K562 (cell line): Measurements from ENCODE around the gene ETV3. TPM values are rescaled to one million over a fixed set of nuclear protein-coding genes. Genes with fewer than 3 reads are reported as not detected.

ENCODE experiments used
- ATAC-seq: fragments of 200-7000 bp; cut with Tn5 transposase; 3 replicates; pipeline ENCODE4 v1.9.1; 2020; ENCODE audit warnings: moderate library complexity
- BruUV-seq: library from RNA; stranded (reverse); fragments of 400-500 nt; replicated peaks from 2 replicates; lab custom pipeline; 2021; lab: Mats Ljungman, UMichigan
- CTCF ChIA-PET: fragments of 300-600 bp; formaldehyde crosslinking; extraction: SDS; loops from one replicate; lab custom pipeline; 2021; ENCODE audit warnings: low intra/inter-chr PET ratio; lab: Yijun Ruan, JAX
- POLR2A ChIA-PET: fragments of 300-600, 350-650 bp; sonication (Branson Sonifier 250); formaldehyde crosslinking; extraction: SDS; loops from one replicate; lab custom pipeline; 2021; ENCODE audit warnings: antibody characterized with exemption, inconsistent platforms; lab: Yijun Ruan, JAX
- DNase-seq, 4 experiments: peaks; one replicate each; pipeline versions ENCODE4 v3.0.0 to v3.0.0-alpha.2; 2011 to 2018; ENCODE audit warnings: low spot score in 3 of 4, mixed read lengths in 3 of 4; ENCODE audit errors: extremely low read depth in 1 of 4
- FAIRE-seq: peaks from 2 replicates; lab custom pipeline; 2011; peaks lifted over from hg19 to GRCh38; lab: Jason Lieb, UNC
- H2AFZ ChIP-seq: 2 replicates; pipeline ENCODE4 v1.6.0; 2011; ENCODE audit warnings: low read depth, low read length, control low read depth, inconsistent platforms
- H3K27ac ChIP-seq: fragments of 200-600 bp; 3 replicates; pipeline ENCODE4 v1.8.0; 2011; ENCODE audit warnings: low read depth, mild to moderate bottlenecking, control low read depth, inconsistent platforms, low read length, moderate library complexity, mixed read lengths; ENCODE audit errors: extremely low read depth
- H3K27me3 ChIP-seq, 2 experiments: fragments of 300-600 bp in 1 of 2; 2 replicates in 1 of 2; 3 replicates in 1 of 2; pipeline versions ENCODE4 v1.6.0 to v1.8.0; 2011; ENCODE audit warnings: inconsistent platforms in 2 of 2, low read length in 2 of 2, mild to moderate bottlenecking in 1 of 2, mixed read lengths in 1 of 2, moderate library complexity in 1 of 2; ENCODE audit not compliant: control insufficient read depth in 2 of 2, insufficient read depth in 2 of 2
- H3K36me3 ChIP-seq: fragments of 300-600 bp; 3 replicates; pipeline ENCODE4 v1.8.0; 2011; ENCODE audit warnings: mild to moderate bottlenecking, low read length, inconsistent platforms; ENCODE audit not compliant: control insufficient read depth, insufficient read depth
- H3K4me1 ChIP-seq, 2 experiments: fragments of 200-600 bp in 1 of 2; replicated peaks in 1 of 2; 2 replicates in 1 of 2; 3 replicates in 1 of 2; pipeline versions ENCODE4 v1.5.1 to v1.8.0; 2011; ENCODE audit warnings: inconsistent platforms in 2 of 2, low read length in 2 of 2, mild to moderate bottlenecking in 1 of 2, mixed read lengths in 1 of 2, moderate library complexity in 1 of 2; ENCODE audit not compliant: control insufficient read depth in 2 of 2, insufficient read depth in 2 of 2
- H3K4me2 ChIP-seq: 2 replicates; pipeline ENCODE4 v1.6.1; 2011; ENCODE audit warnings: low read length, control low read depth, inconsistent platforms, mixed read lengths; ENCODE audit not compliant: insufficient read depth
- H3K4me3 ChIP-seq: fragments of 200-600 bp; sonication (generic), shearing (Covaris generic); 2 replicates; pipeline ENCODE4 v1.5.1; 2016; ENCODE audit warnings: control low read depth, inconsistent platforms
- H3K79me2 ChIP-seq: fragments of 200-600 bp; 3 replicates; pipeline ENCODE4 v1.8.0; 2011; ENCODE audit warnings: low read length, inconsistent platforms; ENCODE audit not compliant: control insufficient read depth, insufficient read depth
- H3K9ac ChIP-seq, 2 experiments: 2 replicates each; pipeline versions ENCODE4 v1.6.0 to v1.6.1; 2011; ENCODE audit warnings: low read depth in 2 of 2, low read length in 2 of 2, control low read depth in 1 of 2, inconsistent platforms in 1 of 2, mild to moderate bottlenecking in 1 of 2, mixed read lengths in 1 of 2; ENCODE audit not compliant: insufficient read depth in 1 of 2
- H3K9me1 ChIP-seq: one replicate; pipeline ENCODE4 v1.6.0; 2011; ENCODE audit warnings: inconsistent platforms, mild to moderate bottlenecking, low read length, moderate library complexity; ENCODE audit not compliant: control insufficient read depth, insufficient read depth
- H3K9me3 ChIP-seq: replicated peaks from 2 replicates; pipeline ENCODE4 v1.5.1; 2011; ENCODE audit warnings: low read depth, low read length, inconsistent platforms; ENCODE audit not compliant: control insufficient read depth, insufficient read depth
- H4K20me1 ChIP-seq: replicated peaks from 2 replicates; pipeline ENCODE4 v1.6.1; 2011; ENCODE audit warnings: low read length, inconsistent platforms, mixed read lengths; ENCODE audit not compliant: control insufficient read depth, insufficient read depth
- BHLHE40 ChIP-seq: IDR thresholded peaks from 2 replicates; pipeline ENCODE4 v1.6.1; 2011; ENCODE audit warnings: low read length, improper control_type of control experiment
- CBFA2T2 ChIP-seq: fragments of 450-650 bp; conservative IDR thresholded peaks from 2 replicates; pipeline ENCODE4 v1.6.1; 2017; ENCODE audit warnings: mild to moderate bottlenecking
- CBX1 ChIP-seq: sonication (generic); IDR thresholded peaks from 2 replicates; pipeline ENCODE4 v1.6.1; 2016; ENCODE audit warnings: antibody characterized with exemption, low read depth, mild to moderate bottlenecking
- DEAF1 ChIP-seq: fragments of 450-650 bp; formaldehyde crosslinking; IDR thresholded peaks from 2 replicates; pipeline ENCODE4 v1.4.0; 2020; ENCODE audit warnings: mild to moderate bottlenecking, moderate library complexity
- DPF2 ChIP-seq: fragments of 450-650 bp; IDR thresholded peaks from 2 replicates; pipeline ENCODE4 v1.6.1; 2016
- KAT2B ChIP-seq: IDR thresholded peaks from one replicate; pipeline ENCODE4 v1.6.1; 2012; ENCODE audit warnings: low read depth, mild to moderate bottlenecking, control low read depth, inconsistent platforms, low read length, moderate library complexity
- KDM1A ChIP-seq, 2 experiments: fragments of 450-650 bp; IDR thresholded peaks; 2 replicates each; pipeline ENCODE4 v1.6.1; 2016; ENCODE audit warnings: mild to moderate bottlenecking in 2 of 2
- L3MBTL2 ChIP-seq: fragments of 450-650 bp; IDR thresholded peaks from 2 replicates; pipeline ENCODE4 v1.6.1; 2016; ENCODE audit warnings: mild to moderate bottlenecking, moderate library complexity
- LEF1 ChIP-seq: fragments of 450-650 bp; IDR thresholded peaks from 2 replicates; pipeline ENCODE4 v1.6.1; 2016; ENCODE audit warnings: mild to moderate bottlenecking
- NFATC3 ChIP-seq: fragments of 450-650 bp; IDR thresholded peaks from 2 replicates; pipeline ENCODE4 v1.6.1; 2017; ENCODE audit warnings: mild to moderate bottlenecking
- NR2C1 ChIP-seq, 2 experiments: fragments of 450-650 bp; IDR thresholded peaks; 2 replicates each; pipeline ENCODE4 v1.6.1; 2017; ENCODE audit warnings: mild to moderate bottlenecking in 2 of 2, antibody characterized with exemption in 1 of 2, inconsistent platforms in 1 of 2, missing compliant biosample characterization in 1 of 2, missing genetic modification characterization in 1 of 2
- PHF21A ChIP-seq: fragments of 450-650 bp; IDR thresholded peaks from 2 replicates; pipeline ENCODE4 v1.6.1; 2017; ENCODE audit warnings: low read depth, borderline replicate concordance
- RCOR1 ChIP-seq, 2 experiments: IDR thresholded peaks; 2 replicates each; pipeline ENCODE4 v1.6.1; 2012; ENCODE audit warnings: low read depth in 2 of 2, low read length in 2 of 2, borderline replicate concordance in 1 of 2, improper control_type of control experiment in 1 of 2
- SREBF2 ChIP-seq: sonication (generic); formaldehyde crosslinking; IDR thresholded peaks from 2 replicates; pipeline ENCODE4 v1.4.0; 2020; ENCODE audit warnings: mild to moderate bottlenecking, missing genetic modification reagents
- ZC3H11A ChIP-seq: IDR thresholded peaks from 2 replicates; pipeline ENCODE4 v1.6.1; 2012; ENCODE audit warnings: low read depth, low read length, improper control_type of control experiment
- ZKSCAN8 ChIP-seq: fragments of 200-800 bp; sonication (Bioruptor generic); IDR thresholded peaks from 2 replicates; pipeline ENCODE4 v1.6.1; 2016; ENCODE audit warnings: missing genetic modification characterization, missing compliant biosample characterization
- ZNF444 ChIP-seq: fragments of 250-450 bp; sonication (Bioruptor Pico); IDR thresholded peaks from 2 replicates; pipeline ENCODE4 v1.4.0; 2020; ENCODE audit warnings: mild to moderate bottlenecking, moderate library complexity
- ZNF75A ChIP-seq: fragments of 450-650 bp; formaldehyde crosslinking; IDR thresholded peaks from 2 replicates; pipeline ENCODE4 v1.4.0; 2020; ENCODE audit warnings: mild to moderate bottlenecking
- WGBS: fragments of 100-300 bp; shearing (Covaris generic); methylation state at CpG from one replicate; pipeline ENCODE4 v1.1.6; 2016; ENCODE audit warnings: low coverage, mixed read lengths; ENCODE audit not compliant: insufficient coverage; ENCODE audit errors: missing lambda C conversion rate; 5-methylcytosine and 5-hydroxymethylcytosine counted together
- in situ Hi-C: fragments of 300-500 bp; cut with MboI; formaldehyde crosslinking; loops from 4 replicates; pipeline ENCODE4 v1.15.0; 2018; ENCODE audit warnings: inconsistent platforms, mixed read lengths
- intact Hi-C: fragments of 100-400 bp; cut with micrococcal nuclease; formaldehyde crosslinking; loops from 2 replicates; pipeline ENCODE4 v1.14.2; 2022
- polyA plus RNA-seq, 8 experiments: library from polyadenylated mRNA; depleted of rRNA in 4 of 8; stranded (reverse) in 5 of 8; unstranded in 3 of 8; fragments of >200 nt; fragmentation: Nextera tagmentation in 2 of 8; fragmentation: Illumina TruSeq in 1 of 8; extraction: Ambion mirVana in 2 of 8; extraction: Trizol in 1 of 8; gene quantifications; 2 replicates each; pipeline versions ENCODE4 v1.2.1 to v1.2.3, GENCODE V29; 2011 to 2014; ENCODE audit warnings: inconsistent platforms in 1 of 8, missing spikeins in 1 of 8
- total RNA-seq, 7 experiments: library from RNA; depleted of rRNA in 6 of 7; stranded (reverse); fragments of >200 nt in 6 of 7; fragmentation: Illumina TruSeq in 2 of 7; extraction: Trizol in 2 of 7; gene quantifications; 2 replicates each; pipeline versions ENCODE4 v1.2.1 to v1.2.3, GENCODE V29; 2011 to 2021; ENCODE audit warnings: low replicate concordance in 1 of 7
- TF ChIP-seq, protein P1 (sequence below): sonication (generic); formaldehyde crosslinking; IDR thresholded peaks from 2 replicates; pipeline ENCODE4 v1.8.1; 2023; ENCODE audit warnings: mild to moderate bottlenecking, missing genetic modification reagents, moderate library complexity

ETV3 gene
- total and polyA plus RNA-seq, 9 of the 15 experiments (the other 6 are each of a cell fraction or from before 2014, with no cell fraction given), result 3.1 to 16.0 (median 9.0) TPM

DNA sequence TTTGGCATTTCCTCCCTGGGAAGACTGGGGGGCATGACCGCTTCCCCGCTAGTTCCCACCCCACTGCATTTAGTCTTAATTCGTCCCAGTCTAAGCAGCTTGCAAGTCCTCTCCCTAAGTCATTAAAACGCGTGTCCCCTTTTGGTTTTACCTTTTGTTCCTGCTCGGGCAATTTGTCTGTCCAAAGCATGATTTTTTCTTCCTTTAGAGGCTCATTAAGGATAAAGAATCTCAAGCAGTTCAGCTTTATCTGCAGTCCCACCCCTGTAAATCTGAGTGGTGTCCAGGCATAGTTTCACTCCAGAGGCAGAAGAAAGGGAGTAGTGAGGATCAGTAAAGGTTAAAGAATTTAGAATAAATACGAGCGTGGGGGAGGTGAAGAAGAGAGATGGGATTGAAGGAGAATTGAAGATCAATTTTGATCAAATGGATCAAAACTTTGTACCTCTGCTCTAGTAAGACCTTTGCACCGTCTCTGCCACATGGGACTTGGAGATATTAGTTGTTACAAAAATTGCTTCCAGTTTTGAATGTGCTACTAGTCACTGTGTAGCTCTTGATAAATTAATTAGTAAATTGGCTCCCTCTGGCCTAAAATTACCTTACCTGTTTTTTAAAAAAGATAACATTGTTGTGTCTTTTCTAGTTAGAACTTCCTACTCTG lies 989 bp upstream of the ETV3 start:
- 0 out of 2 replicates have a peak, but pooled peaks cover 9% of the 10 kb centered on the region for H4K20me1 ChIP-seq
- FAIRE-seq, result peak; percentile 65
- peaks cover 27% of the 10 kb centered on the region for H3K79me2 ChIP-seq
- no TSS peak for BruUV-seq
- peak overlapping the region; percentile 89 for H3K27ac ChIP-seq
- TF ChIP-seq ZKSCAN8, result 0 out of 2 replicates have a peak, but pooled peaks have one; percentile 48
- TF ChIP-seq, protein P1, sequence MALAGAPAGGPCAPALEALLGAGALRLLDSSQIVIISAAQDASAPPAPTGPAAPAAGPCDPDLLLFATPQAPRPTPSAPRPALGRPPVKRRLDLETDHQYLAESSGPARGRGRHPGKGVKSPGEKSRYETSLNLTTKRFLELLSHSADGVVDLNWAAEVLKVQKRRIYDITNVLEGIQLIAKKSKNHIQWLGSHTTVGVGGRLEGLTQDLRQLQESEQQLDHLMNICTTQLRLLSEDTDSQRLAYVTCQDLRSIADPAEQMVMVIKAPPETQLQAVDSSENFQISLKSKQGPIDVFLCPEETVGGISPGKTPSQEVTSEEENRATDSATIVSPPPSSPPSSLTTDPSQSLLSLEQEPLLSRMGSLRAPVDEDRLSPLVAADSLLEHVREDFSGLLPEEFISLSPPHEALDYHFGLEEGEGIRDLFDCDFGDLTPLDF (CRISPR knock-in tag), result 0 out of 2 replicates have a peak, but pooled peaks have one; percentile 6
- no peak for TF ChIP-seq CBX1
- no peak for TF ChIP-seq BHLHE40
- TF ChIP-seq KDM1A (IDR thresholded peaks at IDR 0.05), result peak; percentile 61 to 71
- no peak for TF ChIP-seq LEF1
- TF ChIP-seq ZC3H11A, result no peak
- no peak for TF ChIP-seq CBFA2T2
- TF ChIP-seq DEAF1 (CRISPR knock-in tag), result peak; percentile 15; the same call in 1 of the 2 replicates
- 0 out of 2 replicates have a peak, but pooled peaks have one; percentile 32 for TF ChIP-seq PHF21A
- 0 out of 2 replicates have a peak, but pooled peaks have one; percentile 16 for TF ChIP-seq NR2C1 (IDR thresholded peaks at IDR 0.05)
- TF ChIP-seq NR2C1 (tag; IDR thresholded peaks at IDR 0.05), result no peak
- TF ChIP-seq SREBF2, result no peak
- peak in 1 of 2 experiments; percentile 69; a peak in 2 of 4 replicates for TF ChIP-seq RCOR1 (IDR thresholded peaks at IDR 0.05; ENCODE audit: borderline replicate concordance in 1 of 2, low read depth in 2 of 2, low read length in 2 of 2)
- TF ChIP-seq ZNF444 (CRISPR knock-in tag), result no peak
- no peak for TF ChIP-seq NFATC3
- TF ChIP-seq L3MBTL2, result no peak
- 0 out of 2 replicates have a peak, but pooled peaks have one; percentile 15 for TF ChIP-seq DPF2
- no peak for TF ChIP-seq KAT2B
- no peak for TF ChIP-seq ZNF75A (CRISPR knock-in tag)
- intact Hi-C loops, result loop anchor here (1.0 kb wide), 1 partner anchor 16 kb away; no protein-coding TSS in a partner anchor
- in situ Hi-C loops, result loop anchor here (5.0 kb wide), 1 partner anchor 42 kb away; the partner anchor contains the start of gene ETV3L
- ChIA-PET CTCF (no interaction called here), POLR2A (interaction anchor here (0.5 to 1.7 kb wide), 5 partner anchors 12 to 502 kb away, joined by 3 to 7 read pairs (median 4); no protein-coding TSS in a partner anchor)
- H3K9ac ChIP-seq, result peak overlapping the region; percentile 85 to 97
- peaks cover 24 to 29% of the 10 kb centered on the region in 2 experiments for H3K4me1 ChIP-seq
- WGBS, result 26% methylated on average over 9 of the region's 9 CpGs
- H3K36me3 ChIP-seq, result peaks cover 22% of the 10 kb centered on the region
- ATAC-seq, result no peak; the same call in 2 of the 3 replicates
- peak overlapping the region; percentile 90 for H3K4me2 ChIP-seq
- H2AFZ ChIP-seq, result peak overlapping the region; percentile 94
- peak in 1 of 4 experiments; percentile 21 for DNase-seq
- no peaks in the 10 kb centered on the region for H3K9me1 ChIP-seq
- H3K4me3 ChIP-seq, result peak overlapping the region; percentile 91
- H3K27me3 ChIP-seq, result no peaks in the 10 kb centered on the region
- H3K9me3 ChIP-seq, result no peaks in the 10 kb centered on the region
